Body of pancreas (tissue), 4 donors: Measurements from ENCODE around the gene PDIA2. TPM values are rescaled to one million over a fixed set of nuclear protein-coding genes. Genes with fewer than 3 reads are reported as not detected.

Source experiments
- ATAC-seq: fragments of 150-250 bp; one replicate; pipeline ENCODE4 v1.9.1; 2016
- DNase-seq, 4 donors: peaks; one replicate each; pipeline ENCODE4 v3.0.0-alpha.2; 2019
- H3K27ac ChIP-seq, 4 donors: fragments of 200-600 bp; sonication (generic); 1 replicate in 3 of 4; 2 replicates in 1 of 4; pipeline versions ENCODE4 v1.5.1 to v1.6.1; 2016 to 2019; ENCODE audit warnings: mild to moderate bottlenecking in 1 of 4, mixed read lengths in 1 of 4, moderate library complexity in 1 of 4
- H3K27me3 ChIP-seq, 2 donors: fragments of 200-600 bp; sonication (generic); one replicate each; pipeline ENCODE4 v1.6.0; 2016; ENCODE audit warnings: mild to moderate bottlenecking in 1 of 2
- H3K36me3 ChIP-seq, 2 donors: fragments of 200-600 bp; sonication (generic); replicated peaks in 1 of 2; 2 replicates each; pipeline ENCODE4 v1.5.1; 2016; ENCODE audit warnings: low read depth in 2 of 2; ENCODE audit not compliant: insufficient read depth in 1 of 2
- H3K4me1 ChIP-seq: fragments of 200-600 bp; sonication (generic); one replicate; pipeline ENCODE4 v1.6.0; 2016
- H3K4me3 ChIP-seq, 2 donors: fragments of 200-600 bp; sonication (generic); 1 replicate in 1 of 2; 2 replicates in 1 of 2; pipeline ENCODE4 v1.5.1; 2016 to 2019
- H3K9me3 ChIP-seq, 3 donors: fragments of 200-600 bp; sonication (generic); 1 replicate in 2 of 3; 2 replicates in 1 of 3; pipeline ENCODE4 v1.5.1; 2016
- CTCF ChIP-seq, 7 experiments: fragments of 450-650 bp in 4 of 7; fragments of 200-600 bp in 3 of 7; sonication (generic) in 3 of 7; IDR thresholded peaks; one replicate each; pipeline ENCODE4 v1.5.1; 2016 to 2019; ENCODE audit warnings: antibody characterized with exemption in 7 of 7
- POLR2A ChIP-seq, 3 donors: fragments of 450-650 bp; IDR thresholded peaks; one replicate each; pipeline ENCODE4 v1.6.1; 2016; ENCODE audit warnings: antibody characterized with exemption in 3 of 3, mild to moderate bottlenecking in 2 of 3
- WGBS, 2 donors: methylation state at CpG; one replicate each; pipeline ENCODE4 v1.1.5; 2017; 5-methylcytosine and 5-hydroxymethylcytosine counted together
- intact Hi-C: fragments of 100-400 bp; cut with DNase I; formaldehyde crosslinking; loops from one replicate; pipeline ENCODE4 v1.15.1; 2023
- total RNA-seq, 2 donors: library from RNA; depleted of rRNA; stranded (reverse); fragments of >200 nt; gene quantifications; one replicate each; pipeline ENCODE4 v1.1.0, GENCODE V29; 2016

Gene PDIA2
- total RNA-seq, 2 donors from 2014 or later, result 517 to 2,271 TPM

DNA sequence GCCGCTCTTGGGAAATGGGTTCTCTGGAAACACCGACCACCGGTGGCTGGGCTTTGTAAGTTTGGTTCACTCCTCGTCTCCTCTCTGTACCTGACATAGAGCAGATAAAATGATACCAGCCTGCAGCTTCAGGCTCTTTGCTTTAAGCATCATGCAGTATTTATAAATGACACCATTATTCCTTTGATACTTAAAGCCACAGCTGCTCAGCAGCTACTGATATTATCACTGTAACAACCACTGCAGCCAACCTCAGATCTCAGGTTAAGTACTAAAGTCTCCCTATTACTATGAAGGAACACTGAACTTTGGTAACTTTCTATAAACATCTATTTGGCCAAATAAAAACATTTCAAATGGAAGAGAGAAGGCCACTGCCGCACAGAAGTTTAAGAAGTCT lies 34.6 kb downstream of the PDIA2 start:
- TF ChIP-seq CTCF (IDR thresholded peaks at IDR 0.05), result no peak
- TF ChIP-seq POLR2A (IDR thresholded peaks at IDR 0.05), result no peak
- no peak overlapping the region for H3K27ac ChIP-seq
- DNase-seq, result no peak
- peaks cover 0 to 11% of the 10 kb centered on the region in 2 donors for H3K36me3 ChIP-seq
- H3K4me3 ChIP-seq, result no peak overlapping the region
- no peaks in the 10 kb centered on the region for H3K4me1 ChIP-seq
- no peaks in the 10 kb centered on the region for H3K9me3 ChIP-seq
- H3K27me3 ChIP-seq, result no peaks in the 10 kb centered on the region
- intact Hi-C loops, result no loop called here
- 83 to 91% methylated on average over 5 of the region's 5 CpGs for WGBS, 2 donors
- no peak for ATAC-seq

GRCh38 chr16:318628-319027 lies 35.7 kb downstream of the PDIA2 start:
- Histone ChIP-seq H3K27ac (no peak overlapping the region), H3K4me3 (no peak overlapping the region), H3K9me3 (no peaks in the 10 kb centered on the region), H3K4me1 (no peaks in the 10 kb centered on the region), H3K36me3 (peaks cover 0 to 7% of the 10 kb centered on the region in 2 donors), H3K27me3 (no peaks in the 10 kb centered on the region)
- intact Hi-C loops, result no loop called here
- DNase-seq (no peak), ATAC-seq (no peak)
- WGBS, 2 donors, result 92 to 95% methylated on average over 13 to 22 of the region's 22 CpGs
- TF ChIP-seq CTCF (IDR thresholded peaks at IDR 0.05) (peak in 1 of 7 experiments; percentile 12), POLR2A (IDR thresholded peaks at IDR 0.05) (peak in 1 of 3 donors; percentile 9)

- TF ChIP-seq CTCF (IDR thresholded peaks at IDR 0.05), result no peak
- no peak for TF ChIP-seq POLR2A (IDR thresholded peaks at IDR 0.05)
- no peaks in the 10 kb centered on the region for H3K4me1 ChIP-seq
- ATAC-seq (no peak), DNase-seq (no peak)
- H3K9me3 ChIP-seq, result no peaks in the 10 kb centered on the region
- H3K27me3 ChIP-seq, result no peaks in the 10 kb centered on the region
- H3K27ac ChIP-seq, result no peak overlapping the region
- intact Hi-C loops, result no loop called here
- H3K36me3 ChIP-seq, result no peaks in the 10 kb centered on the region
- WGBS, 2 donors, result 91 to 96% methylated on average over 5 of the region's 5 CpGs
- H3K4me3 ChIP-seq, result no peak overlapping the region
Observed at GRCh38 chr16:320206-320605, 37.2 kb downstream of the PDIA2 start.

DNA sequence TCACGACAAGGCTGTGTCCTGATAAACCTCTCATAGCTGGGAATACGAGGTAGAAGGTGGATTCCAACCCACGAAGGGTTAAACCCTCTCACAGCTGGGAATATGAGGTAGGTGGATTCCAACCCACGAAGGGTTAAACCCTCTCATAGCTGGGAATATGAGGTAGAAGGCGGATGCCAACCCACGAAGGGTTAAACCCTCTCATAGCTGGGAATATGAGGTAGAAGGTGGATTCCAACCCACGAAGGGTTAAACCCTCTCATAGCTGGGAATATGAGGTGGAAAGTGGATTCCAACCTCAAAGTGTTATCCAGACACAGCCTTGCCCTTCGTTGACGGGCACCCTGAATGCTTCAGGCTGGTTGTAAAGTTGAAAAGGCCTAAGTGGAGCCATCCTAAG lies 38.6 kb downstream of the PDIA2 start:
- peaks cover 2% of the 10 kb centered on the region for H3K4me1 ChIP-seq
- no peaks in the 10 kb centered on the region for H3K9me3 ChIP-seq
- H3K27me3 ChIP-seq, result no peaks in the 10 kb centered on the region
- no peak overlapping the region for H3K27ac ChIP-seq
- 64 to 71% methylated on average over 9 of the region's 9 CpGs for WGBS, 2 donors
- no peak overlapping the region for H3K4me3 ChIP-seq
- DNase-seq, result no peak
- intact Hi-C loops, result no loop called here
- TF ChIP-seq CTCF (IDR thresholded peaks at IDR 0.05), result no peak
- no peaks in the 10 kb centered on the region for H3K36me3 ChIP-seq
- ATAC-seq, result no peak

GRCh38 chr16:322476-323143 lies 39.6 kb downstream of the PDIA2 start:
- TF ChIP-seq POLR2A (IDR thresholded peaks at IDR 0.05) (no peak), CTCF (IDR thresholded peaks at IDR 0.05) (no peak)
- no peaks in the 10 kb centered on the region for H3K27me3 ChIP-seq
- intact Hi-C loops, result no loop called here
- H3K27ac ChIP-seq, result no peak overlapping the region
- no peak for ATAC-seq
- no peak overlapping the region for H3K4me3 ChIP-seq
- H3K9me3 ChIP-seq, result no peaks in the 10 kb centered on the region
- 85 to 98% methylated on average over 7 to 12 of the region's 13 CpGs for WGBS, 2 donors
- H3K4me1 ChIP-seq, result peaks cover 13% of the 10 kb centered on the region
- H3K36me3 ChIP-seq, result no peaks in the 10 kb centered on the region
- no peak for DNase-seq
